Measurements from ENCODE around the gene PSMA7. TPM values are rescaled to one million over a fixed set of nuclear protein-coding genes. Genes with fewer than 3 reads are reported as not detected.

PSMA7 gene
- total RNA-seq, 4 donors from 2014 or later: 632 to 1,338 (median 1,003) TPM

DNA sequence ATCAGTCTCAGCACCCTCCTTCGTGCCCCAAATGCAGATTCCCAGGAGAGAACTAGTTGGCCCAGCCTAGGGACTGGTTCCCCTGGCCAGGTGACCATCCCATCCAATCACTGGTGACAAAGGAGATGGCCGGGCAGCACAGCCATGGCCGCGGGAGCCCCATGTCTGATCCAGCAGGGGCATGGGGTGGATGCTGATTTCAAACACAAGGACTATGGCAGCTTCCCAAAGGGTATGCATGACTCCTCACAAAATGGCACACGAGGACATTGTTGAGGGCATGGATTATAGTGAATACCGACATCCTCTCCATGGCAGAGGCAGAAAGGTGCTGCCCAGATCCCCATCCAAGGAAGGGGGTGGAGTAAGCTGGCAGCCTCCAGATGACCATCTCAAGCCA, 30.8 kb downstream of the PSMA7 start:
- peaks cover 2 to 3% of the 10 kb centered on the region in 2 donors for H3K4me1 ChIP-seq
- H3K27ac ChIP-seq: no peak overlapping the region
- ATAC-seq (no peak), DNase-seq (no peak)
- in situ Hi-C loops (cut with MboI; ENCODE audit: low sequenced_read_pairs in 4 of 4): no loop called here
- no peak overlapping the region for H3K4me3 ChIP-seq
- no peaks in the 10 kb centered on the region for H3K27me3 ChIP-seq
- peaks cover 0 to 26% (median 0%) of the 10 kb centered on the region in 3 donors for H3K9me3 ChIP-seq
- TF ChIP-seq, protein P1, sequence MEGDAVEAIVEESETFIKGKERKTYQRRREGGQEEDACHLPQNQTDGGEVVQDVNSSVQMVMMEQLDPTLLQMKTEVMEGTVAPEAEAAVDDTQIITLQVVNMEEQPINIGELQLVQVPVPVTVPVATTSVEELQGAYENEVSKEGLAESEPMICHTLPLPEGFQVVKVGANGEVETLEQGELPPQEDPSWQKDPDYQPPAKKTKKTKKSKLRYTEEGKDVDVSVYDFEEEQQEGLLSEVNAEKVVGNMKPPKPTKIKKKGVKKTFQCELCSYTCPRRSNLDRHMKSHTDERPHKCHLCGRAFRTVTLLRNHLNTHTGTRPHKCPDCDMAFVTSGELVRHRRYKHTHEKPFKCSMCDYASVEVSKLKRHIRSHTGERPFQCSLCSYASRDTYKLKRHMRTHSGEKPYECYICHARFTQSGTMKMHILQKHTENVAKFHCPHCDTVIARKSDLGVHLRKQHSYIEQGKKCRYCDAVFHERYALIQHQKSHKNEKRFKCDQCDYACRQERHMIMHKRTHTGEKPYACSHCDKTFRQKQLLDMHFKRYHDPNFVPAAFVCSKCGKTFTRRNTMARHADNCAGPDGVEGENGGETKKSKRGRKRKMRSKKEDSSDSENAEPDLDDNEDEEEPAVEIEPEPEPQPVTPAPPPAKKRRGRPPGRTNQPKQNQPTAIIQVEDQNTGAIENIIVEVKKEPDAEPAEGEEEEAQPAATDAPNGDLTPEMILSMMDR (IDR thresholded peaks at IDR 0.05 in 4 of 5, conservative IDR thresholded peaks at IDR 0.05 in 1 of 5): no peak
- no peak for TF ChIP-seq POLR2A (IDR thresholded peaks at IDR 0.05)
- intact Hi-C loops (cut with DNase I; ENCODE audit: low total_unique reads): no loop called here
- H3K36me3 ChIP-seq: no peaks in the 10 kb centered on the region

GRCh38 chr20:62111148-62111547, 32.0 kb downstream of the PSMA7 start:
- H3K9me3 ChIP-seq: peaks cover 0 to 26% (median 0%) of the 10 kb centered on the region in 3 donors
- no peak overlapping the region for H3K4me3 ChIP-seq
- intact Hi-C loops (cut with DNase I; ENCODE audit: low total_unique reads) (no loop called here), in situ Hi-C loops (cut with MboI; ENCODE audit: low sequenced_read_pairs in 4 of 4) (no loop called here)
- TF ChIP-seq, protein P1 (IDR thresholded peaks at IDR 0.05 in 4 of 5, conservative IDR thresholded peaks at IDR 0.05 in 1 of 5): no peak
- TF ChIP-seq POLR2A (IDR thresholded peaks at IDR 0.05): no peak
- no peak for ATAC-seq
- no peaks in the 10 kb centered on the region for H3K27me3 ChIP-seq
- no peak for DNase-seq
- H3K4me1 ChIP-seq: no peaks in the 10 kb centered on the region
- H3K27ac ChIP-seq: no peak overlapping the region
- no peaks in the 10 kb centered on the region for H3K36me3 ChIP-seq

DNA sequence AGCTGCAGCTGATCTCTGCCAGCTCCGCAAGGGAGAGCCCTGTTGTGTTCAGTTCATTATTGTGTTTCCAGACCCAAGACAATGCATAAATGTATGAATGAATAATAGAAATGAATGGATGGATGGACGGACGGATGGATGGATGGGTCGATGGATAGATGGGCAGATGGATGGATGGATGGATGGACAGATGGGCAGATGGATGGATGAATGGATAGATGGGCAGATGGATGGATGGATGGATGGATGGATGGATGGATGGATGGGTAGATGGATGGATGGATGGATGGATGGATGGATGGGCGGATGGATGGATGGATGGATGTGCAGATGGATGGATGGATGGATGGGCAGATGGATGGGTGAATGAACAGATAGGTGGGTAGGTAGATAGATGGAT, 37.6 kb downstream of the PSMA7 start:
- TF ChIP-seq POLR2A (IDR thresholded peaks at IDR 0.05): no peak
- Histone ChIP-seq H3K27ac (no peak overlapping the region), H3K36me3 (no peaks in the 10 kb centered on the region), H3K4me3 (no peak overlapping the region), H3K27me3 (peaks cover 0 to 10% (median 0%) of the 10 kb centered on the region in 3 donors), H3K4me1 (no peaks in the 10 kb centered on the region), H3K9me3 (peaks cover 0 to 21% (median 0%) of the 10 kb centered on the region in 3 donors)
- DNase-seq (no peak), ATAC-seq (no peak)
- intact Hi-C loops (cut with DNase I; ENCODE audit: low total_unique reads) (no loop called here), in situ Hi-C loops (cut with MboI; ENCODE audit: low sequenced_read_pairs in 4 of 4) (no loop called here)

DNA sequence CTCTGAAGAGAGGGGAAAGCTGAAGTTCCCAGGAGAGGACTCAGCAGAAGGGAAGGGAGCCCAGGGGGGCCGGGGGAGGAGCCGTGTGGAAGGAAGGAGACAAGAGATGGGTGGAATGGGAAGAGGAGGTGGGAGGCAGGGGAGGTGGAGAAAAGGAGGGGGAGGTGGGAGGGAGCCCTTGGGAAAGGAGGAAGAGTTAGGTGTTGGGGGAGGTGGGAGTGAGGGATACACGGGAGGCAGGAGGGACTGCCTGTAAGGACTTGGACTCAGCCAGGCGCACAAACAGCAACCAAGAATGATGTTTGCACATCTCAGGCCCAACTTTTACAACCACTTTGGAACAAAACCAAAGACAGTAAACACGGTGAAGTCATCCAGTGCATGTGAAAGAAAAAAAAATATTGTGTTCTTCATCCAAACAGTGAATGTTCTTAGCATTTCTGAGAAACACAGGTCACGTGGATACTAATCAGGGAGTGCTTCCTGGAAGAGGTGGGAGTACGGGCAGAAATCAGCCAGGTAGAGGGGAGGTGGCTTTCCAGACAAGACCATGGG, 38.3 kb downstream of the PSMA7 start:
- TF ChIP-seq POLR2A (IDR thresholded peaks at IDR 0.05): no peak
- TF ChIP-seq, protein P1 (IDR thresholded peaks at IDR 0.05 in 4 of 5, conservative IDR thresholded peaks at IDR 0.05 in 1 of 5): no peak
- in situ Hi-C loops (cut with MboI; ENCODE audit: low sequenced_read_pairs in 4 of 4) (no loop called here), intact Hi-C loops (cut with DNase I; ENCODE audit: low total_unique reads) (no loop called here)
- ATAC-seq (no peak), DNase-seq (no peak)
- no peaks in the 10 kb centered on the region for H3K4me1 ChIP-seq
- H3K9me3 ChIP-seq: peaks cover 0 to 21% (median 0%) of the 10 kb centered on the region in 3 donors
- no peaks in the 10 kb centered on the region for H3K36me3 ChIP-seq
- peaks cover 0 to 10% (median 0%) of the 10 kb centered on the region in 3 donors for H3K27me3 ChIP-seq
- H3K27ac ChIP-seq: no peak overlapping the region
- no peak overlapping the region for H3K4me3 ChIP-seq

DNA sequence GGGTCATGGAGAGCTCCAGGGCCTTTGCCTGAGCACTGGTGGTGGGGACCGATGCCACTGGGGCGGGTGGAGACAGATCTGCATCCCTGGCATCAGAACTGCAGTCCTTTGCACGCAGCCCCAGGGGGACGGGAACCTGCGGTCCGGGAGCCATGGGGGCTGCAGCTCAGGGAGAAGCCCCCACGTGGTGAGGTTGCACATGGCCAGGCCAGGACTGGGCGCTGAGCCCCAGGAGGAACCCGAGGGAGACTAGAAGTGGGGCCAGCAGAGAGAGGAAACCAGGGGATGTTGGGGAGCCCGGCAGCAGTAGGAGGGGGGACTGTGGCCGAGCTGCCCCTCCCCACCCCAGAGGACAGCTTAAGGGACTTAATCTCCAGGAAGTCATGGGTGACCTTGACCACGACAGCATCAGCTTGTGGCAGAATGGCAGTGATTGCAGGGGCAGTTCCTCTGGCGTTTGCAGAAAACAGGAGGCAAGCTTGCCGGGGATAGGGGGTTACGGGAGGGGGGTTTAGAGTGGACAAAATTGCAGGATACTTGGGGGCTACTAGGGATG, 38.9 kb downstream of the PSMA7 start:
- intact Hi-C loops (cut with DNase I; ENCODE audit: low total_unique reads): no loop called here
- no peak for ATAC-seq

More for the DNA sequence above, 38.9 kb downstream of the PSMA7 start:
- Histone ChIP-seq H3K9me3 (peaks cover 0 to 17% (median 0%) of the 10 kb centered on the region in 3 donors), H3K36me3 (no peaks in the 10 kb centered on the region), H3K4me1 (no peaks in the 10 kb centered on the region), H3K27me3 (peaks cover 0 to 10% (median 0%) of the 10 kb centered on the region in 3 donors), H3K27ac (no peak overlapping the region), H3K4me3 (no peak overlapping the region)
- TF ChIP-seq POLR2A (IDR thresholded peaks at IDR 0.05): no peak
- TF ChIP-seq, protein P1 (IDR thresholded peaks at IDR 0.05 in 4 of 5, conservative IDR thresholded peaks at IDR 0.05 in 1 of 5): no peak
- no peak for DNase-seq
- in situ Hi-C loops (cut with MboI; ENCODE audit: low sequenced_read_pairs in 4 of 4): no loop called here

All from gastrocnemius medialis (tissue), 4 donors.